ENCODE results near the gene MUL1.

DNA sequence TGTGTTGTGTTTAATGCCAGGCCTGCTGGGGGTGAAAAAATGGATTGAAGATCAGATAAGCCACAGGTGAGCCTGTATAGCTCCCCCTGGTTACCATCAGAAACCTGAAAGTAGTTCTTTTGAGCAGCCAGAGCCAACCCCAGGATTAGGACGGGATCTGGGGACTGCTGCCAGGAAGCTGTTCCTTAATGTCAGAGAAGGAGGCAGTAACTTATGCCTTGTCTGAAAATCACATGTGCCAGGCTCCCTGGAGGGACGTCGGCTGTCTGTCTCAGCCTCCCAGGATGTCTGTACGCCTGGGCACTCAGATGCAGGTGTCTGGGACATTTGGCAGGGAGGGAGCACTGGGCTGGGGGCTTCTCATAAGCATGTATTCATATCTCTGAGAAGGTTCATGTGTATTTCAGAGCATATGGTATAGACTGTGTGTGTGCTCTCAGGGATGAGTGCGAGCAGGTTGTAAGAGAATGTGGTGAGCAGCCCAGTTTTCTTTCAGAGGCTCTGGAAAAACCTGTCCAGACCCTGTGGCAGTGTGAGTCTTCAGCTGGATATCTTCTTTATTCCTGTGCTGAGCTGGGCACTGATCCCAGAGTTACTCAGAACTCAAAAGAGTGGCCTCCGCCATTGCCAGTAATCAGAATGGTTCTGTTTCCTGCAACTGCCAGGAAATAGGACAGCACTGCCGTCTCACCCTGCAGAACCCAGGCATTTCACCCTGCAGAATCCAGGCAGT is 47.2 kb upstream of the MUL1 start:
- TF ChIP-seq POLR2AphosphoS5 (IDR thresholded peaks at IDR 0.05) (no peak), POLR2A (IDR thresholded peaks at IDR 0.05) (no peak)
